GM13976 (cell line): ENCODE measurements around the gene SLC22A5.
A peak's percentile ranks its signal among the peaks of the same experiment; 100 is the strongest.
"Not testable (repeated sequence)": the region's sequence is repeated elsewhere in the genome, so short reads cannot be mapped to it uniquely, and the experiment has no call there.

ENCODE experiments used
- DNase-seq: peaks from one replicate; pipeline ENCODE4 v3.0.0; 2012; ENCODE audit warnings: low spot score
- CTCF ChIP-seq: IDR thresholded peaks from 2 replicates; pipeline ENCODE4 v1.5.1; 2012; ENCODE audit warnings: borderline replicate concordance, mild to moderate bottlenecking; ENCODE audit not compliant: insufficient read depth; ENCODE audit errors: extremely low read depth, missing control alignments, control extremely low read depth
- in situ Hi-C: fragments of 300-500 bp; cut with MboI; formaldehyde crosslinking; loops from one replicate; pipeline ENCODE4 v1.12.0; 2022; ENCODE audit warnings: low sequenced_read_pairs, mixed read lengths, inconsistent platforms; ENCODE audit not compliant: unreplicated experiment

The SLC22A5 gene

DNA sequence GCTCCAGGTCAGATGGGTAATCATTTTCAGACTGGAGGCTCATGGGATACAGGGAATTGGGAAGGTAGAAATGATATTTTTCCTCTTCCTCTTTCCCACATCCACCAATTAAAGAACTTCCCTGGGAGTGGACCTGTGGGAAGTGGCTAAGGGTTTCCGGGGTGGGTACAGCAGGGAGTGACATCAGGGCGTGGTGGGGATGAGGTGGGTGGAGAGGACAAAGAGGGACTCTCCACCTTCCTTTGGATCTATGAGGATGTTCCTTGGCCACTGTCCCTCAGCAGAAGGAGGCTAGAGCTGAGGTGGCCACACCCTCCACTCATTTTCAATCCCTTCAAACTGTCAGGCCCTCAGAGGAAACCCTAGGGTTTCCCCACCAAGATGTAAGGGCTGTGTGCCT, 66.4 kb downstream of the SLC22A5 start:
- DNase-seq = no peak
- in situ Hi-C loops = no loop called here
- no peak for TF ChIP-seq CTCF

- in situ Hi-C loops = no loop called here
- no peak for DNase-seq
- no peak for TF ChIP-seq CTCF
These were observed 67.4 kb downstream of the SLC22A5 start for GRCh38 chr5:132436936-132437335.

DNA sequence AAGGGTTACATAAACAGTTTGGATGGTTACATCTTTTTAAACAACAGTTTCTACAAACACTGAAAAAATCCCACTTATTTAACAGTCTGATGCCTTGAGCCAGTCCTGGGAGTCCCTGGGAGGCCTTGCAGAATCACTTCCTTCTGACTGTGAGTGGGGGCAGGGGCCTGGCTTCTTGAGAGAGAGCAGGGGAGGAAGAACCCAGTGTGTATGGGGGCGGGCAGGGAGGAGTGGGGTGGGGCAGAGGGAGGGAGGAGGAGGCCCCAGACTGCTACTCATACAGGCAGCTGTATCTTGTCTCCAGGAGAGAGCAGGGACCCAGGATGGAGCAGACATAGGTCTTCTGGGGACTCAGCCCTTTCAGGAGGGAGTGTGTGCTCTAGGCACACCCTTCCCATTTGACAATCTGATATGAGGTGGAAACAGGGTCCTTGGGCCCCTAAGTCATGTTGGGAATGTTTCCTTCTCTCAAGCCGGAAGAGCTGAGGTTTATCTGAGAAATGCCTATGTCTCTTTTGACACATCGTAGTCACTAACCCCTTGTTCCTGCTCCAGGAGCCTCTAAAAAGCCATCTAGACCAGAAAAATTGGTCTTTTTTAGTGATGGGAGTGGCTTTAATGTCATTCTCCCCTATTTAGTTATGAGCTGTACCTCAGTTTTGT, 68.2 kb downstream of the SLC22A5 start:
- DNase-seq = peak; percentile 76
- in situ Hi-C loops = no loop called here
- TF ChIP-seq CTCF = no peak

- DNase-seq, in situ Hi-C loops: not testable (repeated sequence)
These were observed 68.7 kb downstream of the SLC22A5 start for GRCh38 chr5:132438267-132438645.

DNA sequence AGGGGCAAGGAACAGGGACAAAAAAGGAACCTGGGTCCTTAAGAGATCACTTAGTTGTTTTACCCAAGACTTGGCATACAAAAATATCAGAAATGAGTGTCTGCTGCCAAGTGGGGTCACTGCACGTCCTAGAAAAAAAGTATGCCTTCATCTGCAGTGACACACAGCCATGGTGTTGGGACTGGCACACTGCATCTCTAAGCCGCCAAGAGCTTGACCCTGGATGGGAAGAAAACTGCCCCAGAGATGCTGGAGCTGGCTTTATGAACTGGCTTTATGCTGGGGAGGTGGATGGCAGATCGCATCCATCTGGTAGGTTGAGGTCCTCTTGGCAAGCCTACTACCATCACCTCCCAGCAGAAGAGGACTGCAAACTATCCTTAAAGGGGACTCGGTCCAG, 69.4 kb downstream of the SLC22A5 start:
- in situ Hi-C loops = no loop called here
- DNase-seq = no peak
- TF ChIP-seq CTCF = no peak

DNA sequence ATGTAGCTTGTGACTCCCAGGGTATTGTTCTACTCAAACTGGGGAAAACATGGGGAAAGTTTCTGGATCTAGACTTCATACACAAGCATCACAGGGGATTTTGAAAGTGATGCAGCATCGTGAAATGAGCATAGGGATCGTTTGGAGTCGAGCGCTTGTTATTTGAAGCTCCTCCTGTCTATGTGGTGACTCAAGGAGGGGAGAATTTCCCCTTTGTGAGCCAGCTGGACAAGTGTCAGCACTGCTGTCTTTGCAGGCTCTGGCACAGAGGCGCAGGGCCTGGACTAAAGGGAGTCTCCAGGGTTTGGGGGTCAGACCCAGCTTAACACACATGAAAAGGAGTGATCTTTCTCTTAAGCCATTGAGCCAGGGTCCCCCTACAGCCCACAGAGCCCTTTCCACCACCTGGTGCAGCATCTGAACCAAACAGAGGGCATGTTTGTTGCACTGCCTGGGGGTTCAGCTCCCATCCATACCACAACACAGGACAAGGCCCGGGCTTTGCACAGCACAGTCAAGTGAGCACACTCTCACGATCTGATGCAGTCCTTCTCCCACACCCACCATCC, 70.1 kb downstream of the SLC22A5 start:
- in situ Hi-C loops = no loop called here
- TF ChIP-seq CTCF = no peak
- no peak for DNase-seq

DNA sequence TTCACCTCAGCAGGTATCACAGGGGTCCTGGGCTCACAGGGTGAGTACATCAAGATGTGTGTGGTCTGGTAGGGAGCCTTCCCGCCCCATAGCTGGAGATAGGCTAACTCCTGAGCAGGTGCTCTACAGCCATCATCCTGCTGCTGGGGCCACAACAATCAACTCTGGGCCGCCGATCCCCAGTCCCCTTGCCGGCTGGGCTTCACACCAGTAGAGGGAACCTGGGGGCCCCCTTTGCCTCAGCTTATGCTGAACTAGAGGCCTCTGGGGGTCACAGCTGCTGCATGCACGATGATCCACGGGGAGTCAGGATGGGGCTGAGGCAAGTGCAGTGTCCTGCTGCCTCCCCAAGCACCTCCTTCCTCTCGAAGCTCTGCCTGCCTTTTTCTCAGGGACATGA, 74.6 kb downstream of the SLC22A5 start:
- in situ Hi-C loops = no loop called here
- no peak for TF ChIP-seq CTCF
- DNase-seq = no peak
